Stimulated activated CD8-positive, alpha-beta memory T cell treated with anti-CD3 and anti-CD28 coated beads, Interleukin-4, amount 100 ng/mL, for 24 hours (primary cell): Measurements from ENCODE around the gene MAGEA9B.
"Not testable (repeated sequence)": the region's sequence is repeated elsewhere in the genome, so short reads cannot be mapped to it uniquely, and the experiment has no call there.

Experiments
- DNase-seq: peaks from one replicate; pipeline ENCODE4 v3.0.0-alpha.2; 2020; ENCODE audit warnings: low read depth

The MAGEA9B gene

GRCh38 chrX:149534926-149535602, 52.2 kb downstream of the MAGEA9B start:
- not testable (repeated sequence) for DNase-seq

- DNase-seq, result not testable (repeated sequence)
Measured at GRCh38 chrX:149533999-149534398, 53.3 kb downstream of the MAGEA9B start.

- DNase-seq, result not testable (repeated sequence)
Measured at GRCh38 chrX:149532868-149533267, 54.4 kb downstream of the MAGEA9B start.
